SH-SY5Y (cell line): Measurements from ENCODE around the gene RAI1.

Experiments
- GATA2 ChIP-seq: IDR thresholded peaks from 2 replicates; pipeline ENCODE4 v1.6.1; 2011; ENCODE audit warnings: mild to moderate bottlenecking, low read depth, low read length
- GATA3 ChIP-seq: IDR thresholded peaks from 2 replicates; pipeline ENCODE4 v1.6.1; 2011; ENCODE audit warnings: low read depth, mild to moderate bottlenecking, low read length, moderate library complexity

DNA sequence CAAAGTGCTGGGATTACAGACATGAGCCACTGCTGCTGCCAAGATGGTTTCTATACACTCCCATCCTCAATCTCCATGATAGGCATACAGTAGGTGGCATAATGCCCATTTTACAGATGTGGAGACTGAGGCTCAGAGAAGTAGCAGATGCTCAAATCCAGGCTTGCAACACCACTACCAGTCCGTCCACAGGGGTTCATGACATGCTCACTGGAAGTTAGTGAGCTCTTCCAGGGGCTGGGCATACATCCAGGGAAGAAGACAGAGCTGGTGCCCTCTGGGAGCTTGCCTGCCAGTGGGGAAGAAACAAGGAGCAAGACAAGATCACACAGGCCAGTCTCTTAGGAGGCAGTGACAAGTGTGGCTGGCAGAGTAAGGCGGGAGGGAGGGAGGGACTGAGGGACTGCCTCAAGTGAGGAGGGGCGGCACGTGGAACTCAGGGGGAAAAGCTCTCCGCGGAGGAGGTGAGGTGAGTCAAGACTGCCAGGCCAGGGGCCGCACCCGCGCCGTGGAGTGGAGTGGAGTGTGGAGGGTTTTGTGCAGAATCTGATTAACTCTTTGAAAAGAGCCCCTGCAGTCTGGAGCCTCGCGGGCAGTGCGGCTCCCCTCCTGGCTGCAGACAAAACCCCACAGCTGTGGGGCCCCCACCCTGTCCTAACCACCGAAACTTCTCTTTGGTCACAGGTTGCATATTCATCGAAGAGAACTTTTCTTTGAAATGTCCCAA lies 127.6 kb downstream of the RAI1 start:
- no peak for TF ChIP-seq GATA2
- no peak for TF ChIP-seq GATA3
